Ascending aorta (tissue), 2 donors: ENCODE results near the gene VNN1. TPM values are rescaled to one million over a fixed set of nuclear protein-coding genes. Genes with fewer than 3 reads are reported as not detected.

ENCODE experiments used
- DNase-seq, 2 donors: peaks; one replicate each; pipeline ENCODE4 v3.0.0-alpha.2; 2019; ENCODE audit warnings: low spot score in 2 of 2
- H3K27ac ChIP-seq, 2 donors: fragments of 200-600 bp; sonication (generic); one replicate each; pipeline ENCODE4 v1.5.1; 2016 to 2017; ENCODE audit warnings: mild to moderate bottlenecking in 1 of 2
- H3K27me3 ChIP-seq: fragments of 200-600 bp; sonication (generic); one replicate; pipeline ENCODE4 v1.5.1; 2017
- H3K36me3 ChIP-seq, 2 donors: fragments of 200-600 bp; sonication (generic); one replicate each; pipeline ENCODE4 v1.5.1; 2016
- H3K4me1 ChIP-seq, 2 donors: fragments of 200-600 bp; sonication (generic); one replicate each; pipeline ENCODE4 v1.5.1; 2016 to 2017; ENCODE audit warnings: mild to moderate bottlenecking in 1 of 2
- H3K4me3 ChIP-seq, 2 donors: fragments of 200-600 bp; sonication (generic); one replicate each; pipeline ENCODE4 v1.5.1; 2016 to 2017; ENCODE audit warnings: mild to moderate bottlenecking in 1 of 2
- H3K9me3 ChIP-seq, 2 donors: fragments of 200-600 bp; sonication (generic); one replicate each; pipeline ENCODE4 v1.5.1; 2016
- intact Hi-C: fragments of 100-400 bp; cut with DNase I; formaldehyde crosslinking; loops from one replicate; pipeline ENCODE4 v1.15.1; 2023
- total RNA-seq: library from RNA; depleted of rRNA; stranded (reverse); fragments of >200 nt; gene quantifications from one replicate; pipeline ENCODE4 v1.1.0, GENCODE V29; 2016
- TF ChIP-seq, protein P1 (sequence below), 3 experiments: fragments of 200-600 bp in 2 of 3; fragments of 450-650 bp in 1 of 3; sonication (generic) in 2 of 3; IDR thresholded peaks; one replicate each; pipeline ENCODE4 v1.5.1; 2016 to 2019; ENCODE audit warnings: antibody characterized with exemption in 3 of 3, mild to moderate bottlenecking in 1 of 3, moderate library complexity in 1 of 3

The VNN1 gene
- total RNA-seq, 1 donor from 2014 or later: not detected

GRCh38 chr6:132751828-132752227, 38.0 kb upstream of the VNN1 start:
- no peaks in the 10 kb centered on the region for H3K27me3 ChIP-seq
- H3K36me3 ChIP-seq: no peaks in the 10 kb centered on the region
- H3K4me1 ChIP-seq: no peaks in the 10 kb centered on the region
- TF ChIP-seq, protein P1, sequence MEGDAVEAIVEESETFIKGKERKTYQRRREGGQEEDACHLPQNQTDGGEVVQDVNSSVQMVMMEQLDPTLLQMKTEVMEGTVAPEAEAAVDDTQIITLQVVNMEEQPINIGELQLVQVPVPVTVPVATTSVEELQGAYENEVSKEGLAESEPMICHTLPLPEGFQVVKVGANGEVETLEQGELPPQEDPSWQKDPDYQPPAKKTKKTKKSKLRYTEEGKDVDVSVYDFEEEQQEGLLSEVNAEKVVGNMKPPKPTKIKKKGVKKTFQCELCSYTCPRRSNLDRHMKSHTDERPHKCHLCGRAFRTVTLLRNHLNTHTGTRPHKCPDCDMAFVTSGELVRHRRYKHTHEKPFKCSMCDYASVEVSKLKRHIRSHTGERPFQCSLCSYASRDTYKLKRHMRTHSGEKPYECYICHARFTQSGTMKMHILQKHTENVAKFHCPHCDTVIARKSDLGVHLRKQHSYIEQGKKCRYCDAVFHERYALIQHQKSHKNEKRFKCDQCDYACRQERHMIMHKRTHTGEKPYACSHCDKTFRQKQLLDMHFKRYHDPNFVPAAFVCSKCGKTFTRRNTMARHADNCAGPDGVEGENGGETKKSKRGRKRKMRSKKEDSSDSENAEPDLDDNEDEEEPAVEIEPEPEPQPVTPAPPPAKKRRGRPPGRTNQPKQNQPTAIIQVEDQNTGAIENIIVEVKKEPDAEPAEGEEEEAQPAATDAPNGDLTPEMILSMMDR (IDR thresholded peaks at IDR 0.05): no peak
- intact Hi-C loops: no loop called here
- no peak overlapping the region for H3K27ac ChIP-seq
- no peaks in the 10 kb centered on the region for H3K9me3 ChIP-seq
- DNase-seq: no peak
- H3K4me3 ChIP-seq: no peak overlapping the region

GRCh38 chr6:132751306-132751705, 37.5 kb upstream of the VNN1 start:
- TF ChIP-seq, protein P1 (IDR thresholded peaks at IDR 0.05): no peak
- no peak overlapping the region for H3K27ac ChIP-seq
- intact Hi-C loops: no loop called here
- DNase-seq: no peak
- no peaks in the 10 kb centered on the region for H3K36me3 ChIP-seq
- no peak overlapping the region for H3K4me3 ChIP-seq
- no peaks in the 10 kb centered on the region for H3K9me3 ChIP-seq
- H3K4me1 ChIP-seq: no peaks in the 10 kb centered on the region
- no peaks in the 10 kb centered on the region for H3K27me3 ChIP-seq

GRCh38 chr6:132750455-132751248, 36.8 kb upstream of the VNN1 start:
- no peak overlapping the region for H3K27ac ChIP-seq
- H3K27me3 ChIP-seq: no peaks in the 10 kb centered on the region
- H3K4me3 ChIP-seq: no peak overlapping the region
- DNase-seq: no peak
- H3K4me1 ChIP-seq: no peaks in the 10 kb centered on the region
- TF ChIP-seq, protein P1 (IDR thresholded peaks at IDR 0.05): no peak
- H3K9me3 ChIP-seq: no peaks in the 10 kb centered on the region
- H3K36me3 ChIP-seq: no peaks in the 10 kb centered on the region
- intact Hi-C loops: no loop called here

DNA sequence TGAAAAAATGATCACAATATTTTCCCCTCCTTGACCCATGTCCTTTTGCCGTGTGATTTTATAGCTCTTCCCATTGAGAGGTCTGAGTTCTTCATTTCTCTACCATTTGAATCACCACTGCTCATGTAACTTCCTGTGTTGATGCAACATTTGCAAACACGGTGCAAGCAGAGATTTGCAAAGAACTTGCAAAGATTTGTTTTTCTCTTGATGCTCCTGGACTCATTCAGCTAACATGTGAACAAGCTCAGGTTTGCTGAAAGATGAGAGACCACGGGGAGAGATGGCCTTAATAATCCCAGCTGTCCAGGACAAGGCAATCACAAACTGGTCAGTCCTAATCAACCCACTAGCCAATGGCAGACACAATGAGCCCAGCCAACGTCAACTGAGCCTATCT, 35.3 kb upstream of the VNN1 start:
- intact Hi-C loops: no loop called here
- no peaks in the 10 kb centered on the region for H3K9me3 ChIP-seq
- TF ChIP-seq, protein P1 (IDR thresholded peaks at IDR 0.05): no peak
- H3K36me3 ChIP-seq: no peaks in the 10 kb centered on the region
- no peaks in the 10 kb centered on the region for H3K27me3 ChIP-seq
- no peak for DNase-seq
- no peak overlapping the region for H3K4me3 ChIP-seq
- H3K27ac ChIP-seq: no peak overlapping the region
- no peaks in the 10 kb centered on the region for H3K4me1 ChIP-seq

- H3K27ac ChIP-seq: no peak overlapping the region
- intact Hi-C loops: no loop called here
- H3K27me3 ChIP-seq: no peaks in the 10 kb centered on the region
- TF ChIP-seq, protein P1 (IDR thresholded peaks at IDR 0.05): no peak
- no peak overlapping the region for H3K4me3 ChIP-seq
- no peaks in the 10 kb centered on the region for H3K9me3 ChIP-seq
- H3K4me1 ChIP-seq: no peaks in the 10 kb centered on the region
- no peaks in the 10 kb centered on the region for H3K36me3 ChIP-seq
- DNase-seq: no peak
Measured at GRCh38 chr6:132748446-132748845, 34.6 kb upstream of the VNN1 start.
